Measurements from ENCODE around the gene GFOD2. TPM values are rescaled to one million over a fixed set of nuclear protein-coding genes. Genes with fewer than 3 reads are reported as not detected.

Gene GFOD2
- total RNA-seq, 1 donor from 2014 or later: 21.9 TPM

GRCh38 chr16:67723151-67723910 is 4.2 kb upstream of the GFOD2 start:
- Histone ChIP-seq H3K4me3 (ENCODE audit: low read depth, low read length) (no peak overlapping the region), H3K36me3 (ENCODE audit: control insufficient read depth, insufficient read depth, low read length) (no peaks in the 10 kb centered on the region), H3K27me3 (ENCODE audit: control insufficient read depth, insufficient read depth, low read length) (no peaks in the 10 kb centered on the region)
- peak; percentile 57 for DNase-seq (ENCODE audit: low read depth)
- TF ChIP-seq CTCF (IDR thresholded peaks at IDR 0.05; ENCODE audit: insufficient read depth, low read length, poor library complexity, severe bottlenecking): no peak

GRCh38 chr16:67720236-67720635 is 1.1 kb upstream of the GFOD2 start:
- no peak for DNase-seq (ENCODE audit: low read depth)
- Histone ChIP-seq H3K27me3 (ENCODE audit: control insufficient read depth, insufficient read depth, low read length) (no peaks in the 10 kb centered on the region), H3K36me3 (ENCODE audit: control insufficient read depth, insufficient read depth, low read length) (no peaks in the 10 kb centered on the region), H3K4me3 (ENCODE audit: low read depth, low read length) (no peak overlapping the region)
- no peak for TF ChIP-seq CTCF (IDR thresholded peaks at IDR 0.05; ENCODE audit: insufficient read depth, low read length, poor library complexity, severe bottlenecking)

- DNase-seq (ENCODE audit: low read depth): no peak
- Histone ChIP-seq H3K36me3 (ENCODE audit: control insufficient read depth, insufficient read depth, low read length) (no peaks in the 10 kb centered on the region), H3K4me3 (ENCODE audit: low read depth, low read length) (peak overlapping the region; percentile 90), H3K27me3 (ENCODE audit: control insufficient read depth, insufficient read depth, low read length) (no peaks in the 10 kb centered on the region)
- no peak for TF ChIP-seq CTCF (IDR thresholded peaks at IDR 0.05; ENCODE audit: insufficient read depth, low read length, poor library complexity, severe bottlenecking)
Measured at GRCh38 chr16:67719778-67720144, 645 bp upstream of the GFOD2 start.

- no peak for DNase-seq (ENCODE audit: low read depth)
- H3K27me3 ChIP-seq (ENCODE audit: control insufficient read depth, insufficient read depth, low read length): no peaks in the 10 kb centered on the region
- H3K36me3 ChIP-seq (ENCODE audit: control insufficient read depth, insufficient read depth, low read length): no peaks in the 10 kb centered on the region
- H3K4me3 ChIP-seq (ENCODE audit: low read depth, low read length): peak overlapping the region; percentile 90
- no peak for TF ChIP-seq CTCF (IDR thresholded peaks at IDR 0.05; ENCODE audit: insufficient read depth, low read length, poor library complexity, severe bottlenecking)
Measured at GRCh38 chr16:67718668-67719047, 458 bp downstream of the GFOD2 start.

- no peak for TF ChIP-seq CTCF (IDR thresholded peaks at IDR 0.05; ENCODE audit: insufficient read depth, low read length, poor library complexity, severe bottlenecking)
- no peak for DNase-seq (ENCODE audit: low read depth)
- H3K27me3 ChIP-seq (ENCODE audit: control insufficient read depth, insufficient read depth, low read length): no peaks in the 10 kb centered on the region
- no peak overlapping the region for H3K4me3 ChIP-seq (ENCODE audit: low read depth, low read length)
- no peaks in the 10 kb centered on the region for H3K36me3 ChIP-seq (ENCODE audit: control insufficient read depth, insufficient read depth, low read length)
Measured at GRCh38 chr16:67716097-67716496, 3.0 kb downstream of the GFOD2 start.

GRCh38 chr16:67714522-67714921 is 4.6 kb downstream of the GFOD2 start:
- Histone ChIP-seq H3K4me3 (ENCODE audit: low read depth, low read length) (no peak overlapping the region), H3K27me3 (ENCODE audit: control insufficient read depth, insufficient read depth, low read length) (no peaks in the 10 kb centered on the region), H3K36me3 (ENCODE audit: control insufficient read depth, insufficient read depth, low read length) (no peaks in the 10 kb centered on the region)
- DNase-seq (ENCODE audit: low read depth): no peak
- no peak for TF ChIP-seq CTCF (IDR thresholded peaks at IDR 0.05; ENCODE audit: insufficient read depth, low read length, poor library complexity, severe bottlenecking)

All from kidney epithelial cell (primary cell).